GM18873 (cell line): Measurements from ENCODE around the gene ADCY2.

Experiments used
- ATAC-seq: cut with Tn5 transposase; IDR thresholded peaks from one replicate; pipeline ENCODE4 v1.9.1; 2021; ENCODE audit warnings: mild to moderate bottlenecking, moderate library complexity, moderate number of reproducible peaks; ENCODE audit not compliant: unreplicated experiment, low FRiP score

The ADCY2 gene

GRCh38 chr5:7642029-7642428 lies 246.1 kb downstream of the ADCY2 start:
- ATAC-seq = no peak

GRCh38 chr5:7644723-7645122 lies 248.8 kb downstream of the ADCY2 start:
- no peak for ATAC-seq

- no peak for ATAC-seq
These were observed 254.8 kb downstream of the ADCY2 start for GRCh38 chr5:7650755-7651154.

- ATAC-seq = no peak
These were observed 257.1 kb downstream of the ADCY2 start for GRCh38 chr5:7653046-7653445.

GRCh38 chr5:7657153-7657552 lies 261.2 kb downstream of the ADCY2 start:
- no peak for ATAC-seq

GRCh38 chr5:7659420-7659819 lies 263.5 kb downstream of the ADCY2 start:
- no peak for ATAC-seq

- ATAC-seq = no peak
These were observed 266.4 kb downstream of the ADCY2 start for GRCh38 chr5:7662289-7662688.

GRCh38 chr5:7663808-7664207 lies 267.9 kb downstream of the ADCY2 start:
- ATAC-seq = no peak

GRCh38 chr5:7664208-7664607 lies 268.3 kb downstream of the ADCY2 start:
- no peak for ATAC-seq

- no peak for ATAC-seq
These were observed 271.4 kb downstream of the ADCY2 start for GRCh38 chr5:7667216-7667767.

GRCh38 chr5:7668161-7668560 lies 272.2 kb downstream of the ADCY2 start:
- ATAC-seq = no peak

GRCh38 chr5:7668627-7669026 lies 272.7 kb downstream of the ADCY2 start:
- no peak for ATAC-seq

GRCh38 chr5:7671381-7671993 lies 275.5 kb downstream of the ADCY2 start:
- no peak for ATAC-seq

GRCh38 chr5:7673658-7674057 lies 277.7 kb downstream of the ADCY2 start:
- ATAC-seq = no peak

GRCh38 chr5:7676455-7676854 lies 280.5 kb downstream of the ADCY2 start:
- no peak for ATAC-seq

GRCh38 chr5:7678030-7678429 lies 282.1 kb downstream of the ADCY2 start:
- ATAC-seq = no peak

GRCh38 chr5:7679663-7680062 lies 283.7 kb downstream of the ADCY2 start:
- no peak for ATAC-seq

GRCh38 chr5:7680260-7680659 lies 284.3 kb downstream of the ADCY2 start:
- ATAC-seq = no peak

GRCh38 chr5:7682379-7682778 lies 286.4 kb downstream of the ADCY2 start:
- ATAC-seq = no peak

GRCh38 chr5:7683753-7684152 lies 287.8 kb downstream of the ADCY2 start:
- ATAC-seq = no peak

- no peak for ATAC-seq
These were observed 288.9 kb downstream of the ADCY2 start for GRCh38 chr5:7684826-7685225.

- no peak for ATAC-seq
These were observed 290.9 kb downstream of the ADCY2 start for GRCh38 chr5:7686794-7687193.

- no peak for ATAC-seq
These were observed 294.6 kb downstream of the ADCY2 start for GRCh38 chr5:7690557-7690956.
